ENCODE results near the gene AKAP7. TPM values are rescaled to one million over a fixed set of nuclear protein-coding genes. Genes with fewer than 3 reads are reported as not detected.
"Not testable (repeated sequence)": the region's sequence is repeated elsewhere in the genome, so short reads cannot be mapped to it uniquely, and the experiment has no call there.

AKAP7 gene
- polyA plus RNA-seq (2012; rRNA removed) = 0.58 and 0.75 TPM in 2 replicates
- 0.92 and 1.2 TPM in 2 replicates for polyA plus RNA-seq (2012; cell fraction: cytosol; rRNA removed)
- polyA plus RNA-seq (2012; cell fraction: nucleus; rRNA removed) = 0.46 and 0.62 TPM in 2 replicates

DNA sequence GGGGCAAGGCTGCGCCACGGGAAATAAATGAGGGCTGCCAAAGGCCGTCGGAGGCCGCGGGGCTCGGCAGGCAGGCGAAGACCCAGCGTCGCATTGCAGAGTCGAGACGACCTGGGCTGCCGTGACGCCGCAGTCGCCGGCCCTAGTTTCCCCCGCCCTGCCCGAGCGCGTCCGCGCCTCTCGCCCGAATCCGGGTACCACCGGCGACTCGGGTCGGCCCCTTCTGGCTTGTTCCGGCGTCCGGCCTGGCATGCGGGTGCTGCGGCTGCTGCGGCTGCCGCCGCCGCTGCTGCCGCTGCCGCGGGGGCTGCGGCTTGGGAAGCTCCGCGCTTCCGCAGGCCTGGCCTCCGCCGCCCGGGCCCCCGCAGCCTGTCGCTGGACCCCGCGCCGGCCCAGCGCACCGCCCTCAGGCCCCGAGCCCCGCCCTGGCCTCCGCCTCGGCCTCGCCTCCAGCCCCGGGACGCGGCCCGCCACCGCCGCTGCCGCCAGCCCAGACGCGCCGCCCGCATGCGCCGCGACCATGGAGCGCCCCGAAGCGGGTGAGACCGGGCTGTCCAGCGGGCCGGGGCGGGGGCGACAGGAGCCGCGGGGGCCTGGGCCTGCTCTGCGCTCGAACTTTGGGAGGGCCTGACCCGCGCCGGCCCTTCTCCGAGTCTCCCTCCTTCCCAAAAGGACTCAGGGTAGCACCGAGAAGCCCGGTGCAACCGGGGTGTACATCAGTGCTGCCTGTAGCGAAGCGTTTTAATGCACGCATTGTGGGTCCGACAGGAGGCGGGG, at the start of gene AKAP7:
AKAP7 (plus strand) TSS at position 224 of the 777 bp plus-strand sequence; CDS start at position 521, 297 bp downstream.
- peak within 1 kb of the TSS; percentile 56 to 60 for H3K4me3 ChIP-seq (ENCODE audit: low read depth in 2 of 2, low read length in 1 of 2)
- CTCF ChIA-PET = no interaction called here

DNA sequence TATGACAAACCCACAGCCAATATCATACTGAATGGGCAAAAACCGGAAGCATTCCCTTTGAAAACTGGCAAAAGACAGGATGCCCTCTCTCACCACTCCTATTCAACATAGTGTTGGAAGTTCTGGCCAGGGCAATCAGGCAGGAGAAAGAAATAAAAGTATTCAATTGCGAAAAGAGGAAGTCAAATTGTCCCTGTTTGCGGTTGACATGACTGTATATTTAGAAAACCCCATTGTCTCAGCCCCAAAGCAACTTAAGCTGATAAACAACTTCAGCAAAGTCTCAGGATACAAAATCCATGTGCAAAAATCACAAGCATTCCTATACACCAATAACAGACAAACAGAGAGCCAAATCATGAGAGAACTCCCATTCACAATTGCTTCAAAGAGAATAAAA, 44.9 kb upstream of the AKAP7 start:
- CTCF ChIA-PET; H3K9me2 ChIP-seq; H3K27ac ChIP-seq (ENCODE audit: low read depth in 2 of 2, low read length in 1 of 2); H3K27me3 ChIP-seq (ENCODE audit: insufficient read depth); DNase-seq; H3K4me3 ChIP-seq (ENCODE audit: low read depth in 2 of 2, low read length in 1 of 2); H2AFZ ChIP-seq (ENCODE audit: low read depth); H3K4me1 ChIP-seq (ENCODE audit: control insufficient read depth in 1 of 2, insufficient read depth in 2 of 2, low read depth in 1 of 2, low read length in 1 of 2); H4K20me1 ChIP-seq (ENCODE audit: insufficient read depth); H3K9me3 ChIP-seq; H3F3A ChIP-seq (replicated peaks; ENCODE audit: insufficient read depth); H3K4me2 ChIP-seq; H3K36me3 ChIP-seq (replicated peaks in 1 of 2; ENCODE audit: control insufficient read depth in 1 of 2, insufficient read depth in 2 of 2, low read length in 1 of 2); H3K79me2 ChIP-seq (ENCODE audit: insufficient read depth); POLR2A ChIA-PET; H3K9ac ChIP-seq: not testable (repeated sequence)
- WGBS (ENCODE audit: low lambda C conversion rate) = 9% methylated on average over 3 of the region's 3 CpGs

More for the DNA sequence above, at the start of gene AKAP7:
- POLR2A ChIA-PET = no interaction called here
- Histone ChIP-seq H3K27ac (ENCODE audit: low read depth in 2 of 2, low read length in 1 of 2) (peak within 1 kb of the TSS in 1 of 2 experiments; percentile 22; a peak in 2 of 4 replicates), H3K9me2 (no peaks in the 10 kb centered on the region), H3K9me3 (no peaks in the 10 kb centered on the region), H3K36me3 (replicated peaks in 1 of 2; ENCODE audit: control insufficient read depth in 1 of 2, insufficient read depth in 2 of 2, low read length in 1 of 2) (no peaks in the 10 kb centered on the region), H3K9ac (peak within 1 kb of the TSS; percentile 68), H2AFZ (ENCODE audit: low read depth) (peak within 1 kb of the TSS; percentile 90), H3F3A (replicated peaks; ENCODE audit: insufficient read depth) (peaks cover 3% of the 10 kb centered on the region), H3K4me1 (ENCODE audit: control insufficient read depth in 1 of 2, insufficient read depth in 2 of 2, low read depth in 1 of 2, low read length in 1 of 2) (peaks cover 3% of the 10 kb centered on the region in 2 experiments; a peak in 3 of 4 replicates), H4K20me1 (ENCODE audit: insufficient read depth) (no peaks in the 10 kb centered on the region), H3K4me2 (peak within 1 kb of the TSS; percentile 81), H3K79me2 (ENCODE audit: insufficient read depth) (no peaks in the 10 kb centered on the region), H3K27me3 (ENCODE audit: insufficient read depth) (peaks cover 10% of the 10 kb centered on the region)
- DNase-seq = peak; percentile 88
- peak; percentile 47; the same call in 1 of the 2 replicates for TF ChIP-seq NRF1 (IDR thresholded peaks at IDR 0.05; ENCODE audit: low read depth, low read length)
- TF ChIP-seq MAX (IDR thresholded peaks at IDR 0.05; ENCODE audit: low read depth) = peak; percentile 17; the same call in 1 of the 2 replicates
- no peak for TF ChIP-seq FOXM1 (IDR thresholded peaks at IDR 0.05; ENCODE audit: low read depth)
- 0% methylated on average over 12 of the region's 99 CpGs for WGBS (ENCODE audit: low lambda C conversion rate)

GRCh38 chr6:131091944-131092343, 43.3 kb upstream of the AKAP7 start:
- H3K4me1 ChIP-seq (ENCODE audit: control insufficient read depth in 1 of 2, insufficient read depth in 2 of 2, low read depth in 1 of 2, low read length in 1 of 2); H3K36me3 ChIP-seq (replicated peaks in 1 of 2; ENCODE audit: control insufficient read depth in 1 of 2, insufficient read depth in 2 of 2, low read length in 1 of 2); H3K9ac ChIP-seq; H4K20me1 ChIP-seq (ENCODE audit: insufficient read depth); H3K4me2 ChIP-seq; H3K9me2 ChIP-seq; H3K27ac ChIP-seq (ENCODE audit: low read depth in 2 of 2, low read length in 1 of 2); POLR2A ChIA-PET; H3K27me3 ChIP-seq (ENCODE audit: insufficient read depth); H3F3A ChIP-seq (replicated peaks; ENCODE audit: insufficient read depth); H3K79me2 ChIP-seq (ENCODE audit: insufficient read depth); H3K4me3 ChIP-seq (ENCODE audit: low read depth in 2 of 2, low read length in 1 of 2); CTCF ChIA-PET; H3K9me3 ChIP-seq; DNase-seq; H2AFZ ChIP-seq (ENCODE audit: low read depth): not testable (repeated sequence)
- WGBS (ENCODE audit: low lambda C conversion rate) = 39% methylated on average over 7 of the region's 7 CpGs

GRCh38 chr6:131093334-131093733, 41.9 kb upstream of the AKAP7 start:
- Histone ChIP-seq H4K20me1 (ENCODE audit: insufficient read depth) (no peaks in the 10 kb centered on the region), H3K9ac (no peak overlapping the region), H3K36me3 (replicated peaks in 1 of 2; ENCODE audit: control insufficient read depth in 1 of 2, insufficient read depth in 2 of 2, low read length in 1 of 2) (no peaks in the 10 kb centered on the region), H3K79me2 (ENCODE audit: insufficient read depth) (no peaks in the 10 kb centered on the region), H3K27me3 (ENCODE audit: insufficient read depth) (no peaks in the 10 kb centered on the region), H3F3A (replicated peaks; ENCODE audit: insufficient read depth) (no peaks in the 10 kb centered on the region), H3K9me3 (no peaks in the 10 kb centered on the region), H3K4me1 (ENCODE audit: control insufficient read depth in 1 of 2, insufficient read depth in 2 of 2, low read depth in 1 of 2, low read length in 1 of 2) (no peaks in the 10 kb centered on the region), H3K4me2 (no peak overlapping the region), H3K27ac (ENCODE audit: low read depth in 2 of 2, low read length in 1 of 2) (no peak overlapping the region), H3K9me2 (no peaks in the 10 kb centered on the region), H2AFZ (ENCODE audit: low read depth) (no peak overlapping the region), H3K4me3 (ENCODE audit: low read depth in 2 of 2, low read length in 1 of 2) (no peak overlapping the region)
- DNase-seq = no peak
- CTCF ChIA-PET = no interaction called here
- POLR2A ChIA-PET = no interaction called here
- TF ChIP-seq JUND (IDR thresholded peaks at IDR 0.05) (no peak), FOXJ3 (CRISPR knock-in tag; IDR thresholded peaks at IDR 0.05) (no peak), FOSL2 (IDR thresholded peaks at IDR 0.05; ENCODE audit: borderline replicate concordance, low read depth) (no peak), RXRA (IDR thresholded peaks at IDR 0.05; ENCODE audit: borderline replicate concordance, low read depth) (no peak), SMC3 (IDR thresholded peaks at IDR 0.05; ENCODE audit: low read depth, low read length) (no peak), EZH2phosphoT487 (IDR thresholded peaks at IDR 0.05; ENCODE audit: borderline replicate concordance, low read depth) (no peak), RFX5 (IDR thresholded peaks at IDR 0.05; ENCODE audit: low read length) (no peak), SIN3A (IDR thresholded peaks at IDR 0.05; ENCODE audit: borderline replicate concordance, low read depth, low read length) (no peak)
- TF ChIP-seq, protein P1, sequence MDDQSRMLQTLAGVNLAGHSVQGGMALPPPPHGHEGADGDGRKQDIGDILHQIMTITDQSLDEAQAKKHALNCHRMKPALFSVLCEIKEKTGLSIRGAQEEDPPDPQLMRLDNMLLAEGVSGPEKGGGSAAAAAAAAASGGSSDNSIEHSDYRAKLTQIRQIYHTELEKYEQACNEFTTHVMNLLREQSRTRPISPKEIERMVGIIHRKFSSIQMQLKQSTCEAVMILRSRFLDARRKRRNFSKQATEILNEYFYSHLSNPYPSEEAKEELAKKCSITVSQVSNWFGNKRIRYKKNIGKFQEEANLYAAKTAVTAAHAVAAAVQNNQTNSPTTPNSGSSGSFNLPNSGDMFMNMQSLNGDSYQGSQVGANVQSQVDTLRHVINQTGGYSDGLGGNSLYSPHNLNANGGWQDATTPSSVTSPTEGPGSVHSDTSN (IDR thresholded peaks at IDR 0.05) = no peak
- TF ChIP-seq, protein P2, sequence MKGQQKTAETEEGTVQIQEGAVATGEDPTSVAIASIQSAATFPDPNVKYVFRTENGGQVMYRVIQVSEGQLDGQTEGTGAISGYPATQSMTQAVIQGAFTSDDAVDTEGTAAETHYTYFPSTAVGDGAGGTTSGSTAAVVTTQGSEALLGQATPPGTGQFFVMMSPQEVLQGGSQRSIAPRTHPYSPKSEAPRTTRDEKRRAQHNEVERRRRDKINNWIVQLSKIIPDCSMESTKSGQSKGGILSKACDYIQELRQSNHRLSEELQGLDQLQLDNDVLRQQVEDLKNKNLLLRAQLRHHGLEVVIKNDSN (IDR thresholded peaks at IDR 0.05; ENCODE audit: borderline replicate concordance, low read depth) = no peak
- 11% methylated on average over 1 of the region's 1 CpG for WGBS (ENCODE audit: low lambda C conversion rate)
